ENCODE data around the gene LRP1. TPM values are rescaled to one million over a fixed set of nuclear protein-coding genes. Genes with fewer than 3 reads are reported as not detected.

Gene LRP1
- total RNA-seq, 1 experiment from 2014 or later = 9.0 TPM

GRCh38 chr12:57087010-57087690 is 41.1 kb upstream of the LRP1 start:
- TF ChIP-seq SIN3A (IDR thresholded peaks at IDR 0.05; ENCODE audit: borderline replicate concordance, insufficient read depth, low read depth, low read length) (0 out of 2 replicates have a peak, but pooled peaks have one; percentile 19), REST (IDR thresholded peaks at IDR 0.05; ENCODE audit: insufficient read depth in 1 of 2, low read depth in 2 of 2, low read length in 1 of 2) (no peak)
- Histone ChIP-seq H3K4me1 (ENCODE audit: control insufficient read depth, insufficient read depth, low read length) (peaks cover 19% of the 10 kb centered on the region), H3K9me3 (ENCODE audit: control insufficient read depth, insufficient read depth, low read depth, low read length) (no peaks in the 10 kb centered on the region), H3K27me3 (ENCODE audit: control insufficient read depth, insufficient read depth, low read length) (no peaks in the 10 kb centered on the region), H3K27ac (ENCODE audit: low read length) (peak overlapping the region; percentile 90), H3K36me3 (ENCODE audit: control insufficient read depth, insufficient read depth, low read length) (peaks cover 5% of the 10 kb centered on the region; the same call in 1 of the 2 replicates), H3K4me3 (ENCODE audit: low read depth in 2 of 2, low read length in 2 of 2) (peak overlapping the region; percentile 88 to 91)
- CTCF ChIA-PET = interaction anchor here (0.5 to 1.8 kb wide), 3 partner anchors 22 to 441 kb away, joined by 3 to 7 read pairs (median 3); partner anchors contain the start of genes ATP5F1B and STAT6
- ATAC-seq (peak; percentile 74), DNase-seq (ENCODE audit: low read depth, low spot score) (no peak)
- in situ Hi-C loops (cut with HindIII; ENCODE audit: low pct_unique_long_range_greater_than_20kb, low sequenced_read_pairs) = no loop called here
- intact Hi-C loops (cut with micrococcal nuclease; ENCODE audit: unreplicated experiment) = no loop called here
- POLR2A ChIA-PET = interaction anchor here (0.6 kb wide), 1 partner anchor 8 kb away, joined by 3 read pairs; no protein-coding TSS in a partner anchor
- BruUV-seq (replicated peaks) = no TSS peak

GRCh38 chr12:57087691-57088353 is 40.5 kb upstream of the LRP1 start:
- Histone ChIP-seq H3K4me1 (ENCODE audit: control insufficient read depth, insufficient read depth, low read length) (peaks cover 19% of the 10 kb centered on the region), H3K9me3 (ENCODE audit: control insufficient read depth, insufficient read depth, low read depth, low read length) (no peaks in the 10 kb centered on the region), H3K4me3 (ENCODE audit: low read depth in 2 of 2, low read length in 2 of 2) (peak overlapping the region; percentile 88 to 91), H3K36me3 (ENCODE audit: control insufficient read depth, insufficient read depth, low read length) (peaks cover 5% of the 10 kb centered on the region; the same call in 1 of the 2 replicates), H3K27me3 (ENCODE audit: control insufficient read depth, insufficient read depth, low read length) (no peaks in the 10 kb centered on the region), H3K27ac (ENCODE audit: low read length) (peak overlapping the region; percentile 86)
- DNase-seq (ENCODE audit: low read depth, low spot score) = no peak
- TF ChIP-seq CTCF (IDR thresholded peaks at IDR 0.05) (no peak), TCF7L2 (IDR thresholded peaks at IDR 0.05; ENCODE audit: low read depth, low read length) (no peak), REST (IDR thresholded peaks at IDR 0.05; ENCODE audit: insufficient read depth in 1 of 2, low read depth in 2 of 2, low read length in 1 of 2) (no peak), SIN3A (IDR thresholded peaks at IDR 0.05; ENCODE audit: borderline replicate concordance, insufficient read depth, low read depth, low read length) (no peak), POLR2AphosphoS5 (IDR thresholded peaks at IDR 0.05; ENCODE audit: low read depth, low read length) (no peak; the same call in 1 of the 2 replicates)
- no TSS peak for BruUV-seq (replicated peaks)
- in situ Hi-C loops (cut with HindIII; ENCODE audit: low pct_unique_long_range_greater_than_20kb, low sequenced_read_pairs) (no loop called here), intact Hi-C loops (cut with micrococcal nuclease; ENCODE audit: unreplicated experiment) (no loop called here)
- ChIA-PET CTCF (interaction anchor here (0.5 to 1.8 kb wide), 2 partner anchors 21 to 24 kb away, joined by 3 to 7 read pairs; partner anchors contain the start of gene STAT6), POLR2A (interaction anchor here (0.6 kb wide), 1 partner anchor 9 kb away, joined by 3 read pairs; no protein-coding TSS in a partner anchor)
- peak; percentile 75 for ATAC-seq
